ENCODE data around the gene DTYMK.
"Not testable (repeated sequence)": the region's sequence is repeated elsewhere in the genome, so short reads cannot be mapped to it uniquely, and the experiment has no call there.

Gene DTYMK

DNA sequence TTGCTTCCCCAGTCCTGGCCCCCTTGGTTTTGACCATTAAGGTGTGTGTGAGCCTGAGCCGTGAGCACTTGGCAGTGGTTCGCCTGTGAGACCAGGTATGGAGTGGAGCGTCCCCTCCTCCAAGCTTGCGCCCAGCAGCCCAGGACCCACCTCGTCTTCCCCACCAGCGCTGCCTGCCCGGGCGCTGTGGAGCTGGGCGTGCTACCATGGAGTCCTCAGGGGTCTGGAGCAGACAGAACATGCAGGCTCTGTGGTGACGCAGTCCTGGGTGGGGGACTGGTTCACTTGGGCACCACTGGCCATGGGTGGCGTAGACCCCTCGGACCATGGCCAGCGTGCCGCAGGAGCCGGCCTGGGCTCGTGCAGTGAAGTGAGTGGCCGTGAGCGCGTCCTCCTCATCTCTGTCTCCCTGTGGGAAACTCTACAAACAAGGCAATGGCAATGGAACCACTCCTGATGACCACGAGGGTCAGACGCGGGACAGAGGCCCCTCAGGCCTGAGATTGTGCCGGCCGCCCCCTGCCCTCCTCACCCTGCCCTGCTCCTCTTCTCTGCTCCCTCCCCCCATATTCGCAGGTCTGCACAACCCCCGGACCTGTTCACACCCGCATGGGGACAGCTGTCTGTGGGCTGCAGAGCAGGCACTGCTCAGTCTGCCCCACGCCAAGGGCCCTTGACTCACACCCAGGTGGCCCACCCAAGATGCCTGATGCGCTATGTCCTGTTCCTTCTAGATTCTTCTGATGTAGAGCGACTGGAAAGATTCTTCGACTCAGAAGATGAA, 15.0 kb downstream of the DTYMK start:
- DNase-seq: no peak

- no peak for DNase-seq
Observed at GRCh38 chr2:241670333-241671110, 16.1 kb downstream of the DTYMK start.

GRCh38 chr2:241668839-241669238, 17.8 kb downstream of the DTYMK start:
- no peak for DNase-seq

DNA sequence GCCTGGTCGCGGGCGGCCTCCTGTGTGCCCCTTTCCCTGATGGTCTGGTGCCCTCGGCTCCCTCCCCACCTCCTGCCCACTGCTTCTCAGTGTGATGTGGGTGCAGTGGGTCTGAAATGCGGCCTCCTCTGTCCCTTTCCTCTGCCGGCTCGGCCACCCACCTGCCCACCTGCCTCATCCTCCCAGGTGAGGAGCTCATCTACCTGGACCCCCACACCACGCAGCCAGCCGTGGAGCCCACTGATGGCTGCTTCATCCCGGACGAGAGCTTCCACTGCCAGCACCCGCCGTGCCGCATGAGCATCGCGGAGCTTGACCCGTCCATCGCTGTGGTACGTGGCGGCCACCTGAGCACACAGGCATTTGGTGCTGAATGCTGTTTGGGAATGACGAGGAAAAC, 18.3 kb downstream of the DTYMK start:
- DNase-seq: no peak

- no peak for DNase-seq
Observed at GRCh38 chr2:241666627-241667400, 19.8 kb downstream of the DTYMK start.

DNA sequence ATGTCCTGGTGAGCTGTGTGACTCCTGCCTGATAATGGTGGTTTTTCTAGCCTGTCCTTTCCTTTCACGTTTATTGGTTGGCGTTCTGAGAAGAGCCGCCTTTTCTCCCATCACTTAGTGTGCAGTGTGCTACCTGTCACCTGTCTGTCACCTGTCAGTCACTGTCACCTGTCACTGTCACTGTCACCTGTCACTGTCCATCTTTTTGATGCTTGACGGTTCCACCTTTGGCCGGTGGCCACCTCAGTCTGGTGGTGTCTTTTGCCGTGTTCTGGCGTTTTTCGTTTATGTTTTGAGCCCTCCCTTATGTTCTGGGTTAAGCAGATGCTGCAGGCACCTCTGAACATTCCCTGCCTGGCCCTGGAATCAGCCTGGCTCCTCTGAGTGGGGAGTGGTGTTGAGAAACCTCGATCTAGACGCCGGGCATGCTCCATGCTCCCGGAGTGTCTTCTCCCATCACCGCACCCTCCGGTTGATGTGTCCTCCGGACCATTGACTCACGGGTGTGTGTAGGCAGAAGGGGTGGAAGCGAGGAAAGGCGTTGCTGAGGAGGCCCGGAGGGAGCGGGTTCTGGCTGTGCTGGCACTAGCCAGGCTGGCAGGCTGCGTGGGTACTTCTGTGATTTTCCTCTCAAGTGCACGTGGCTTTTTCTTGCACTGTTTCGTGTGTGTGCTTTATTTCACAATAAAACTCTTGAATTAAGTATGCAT, 20.7 kb downstream of the DTYMK start:
- no peak for DNase-seq

GRCh38 chr2:241662731-241663130, 23.9 kb downstream of the DTYMK start:
- not testable (repeated sequence) for DNase-seq

GRCh38 chr2:241660593-241661213, 25.9 kb downstream of the DTYMK start:
- DNase-seq: no peak

GRCh38 chr2:241659150-241659739, 27.4 kb downstream of the DTYMK start:
- no peak for DNase-seq

DNA sequence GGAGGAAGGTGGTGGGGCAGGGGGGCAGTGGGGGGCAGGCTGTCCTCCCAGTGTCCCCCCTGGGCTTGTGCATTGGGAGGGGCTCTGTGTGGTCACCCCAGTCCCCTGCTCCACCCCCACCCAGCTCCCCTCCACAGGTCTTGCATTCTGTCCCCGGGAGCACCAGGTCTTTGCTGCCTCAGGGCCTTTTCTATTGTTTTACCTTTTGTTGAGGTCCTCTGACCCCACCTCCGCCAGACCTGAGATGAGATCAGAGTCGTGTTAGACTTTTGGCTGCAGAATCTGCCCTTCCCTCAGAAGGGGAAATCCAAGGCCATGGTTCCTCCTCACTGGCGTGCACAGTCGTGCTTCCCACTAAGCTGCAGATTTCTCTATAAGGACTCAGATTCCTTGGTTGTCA, 28.3 kb downstream of the DTYMK start:
- DNase-seq: no peak

- DNase-seq: no peak
Observed at GRCh38 chr2:241657786-241658254, 28.8 kb downstream of the DTYMK start.

- DNase-seq: no peak
Observed at GRCh38 chr2:241656190-241656741, 30.3 kb downstream of the DTYMK start.

DNA sequence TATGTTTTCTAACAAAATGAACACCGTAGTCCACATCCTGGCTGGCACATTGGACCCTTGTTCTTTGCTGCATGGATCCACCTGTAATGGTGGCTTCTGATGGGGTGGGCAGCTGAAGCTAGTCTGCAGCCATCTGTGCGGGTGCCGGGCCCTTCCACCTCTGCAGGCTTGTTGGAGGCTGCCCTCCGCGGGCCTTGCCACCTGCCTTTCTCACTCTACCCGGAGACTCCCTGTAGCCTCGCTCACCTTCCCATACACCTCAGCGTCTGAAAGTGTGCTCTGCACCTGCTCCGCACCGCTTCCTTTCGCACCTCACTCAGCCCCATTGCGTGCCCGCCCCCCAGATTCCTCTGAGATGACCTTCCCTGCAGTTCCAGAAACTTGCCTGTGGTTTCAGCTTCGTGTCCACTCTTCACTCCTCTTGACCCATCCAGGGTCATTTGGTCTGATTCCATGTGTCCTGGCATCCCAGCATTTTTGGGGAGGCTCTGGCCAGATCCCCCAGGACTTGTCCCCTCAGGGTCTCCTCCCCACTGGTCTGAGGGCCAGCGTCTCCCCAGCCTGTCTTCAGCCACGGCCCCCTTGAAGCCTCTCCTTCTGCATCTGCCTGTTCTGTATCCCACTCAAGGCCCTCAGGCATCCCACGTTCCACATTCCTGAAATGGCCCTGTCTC, 31.0 kb downstream of the DTYMK start:
- DNase-seq: no peak

- no peak for DNase-seq
Observed at GRCh38 chr2:241654551-241654950, 32.1 kb downstream of the DTYMK start.

- DNase-seq: no peak
Observed at GRCh38 chr2:241653210-241653750, 33.3 kb downstream of the DTYMK start.

GRCh38 chr2:241652722-241653121, 33.9 kb downstream of the DTYMK start:
- no peak for DNase-seq

- DNase-seq: no peak
Observed at GRCh38 chr2:241652142-241652541, 34.5 kb downstream of the DTYMK start.

DNA sequence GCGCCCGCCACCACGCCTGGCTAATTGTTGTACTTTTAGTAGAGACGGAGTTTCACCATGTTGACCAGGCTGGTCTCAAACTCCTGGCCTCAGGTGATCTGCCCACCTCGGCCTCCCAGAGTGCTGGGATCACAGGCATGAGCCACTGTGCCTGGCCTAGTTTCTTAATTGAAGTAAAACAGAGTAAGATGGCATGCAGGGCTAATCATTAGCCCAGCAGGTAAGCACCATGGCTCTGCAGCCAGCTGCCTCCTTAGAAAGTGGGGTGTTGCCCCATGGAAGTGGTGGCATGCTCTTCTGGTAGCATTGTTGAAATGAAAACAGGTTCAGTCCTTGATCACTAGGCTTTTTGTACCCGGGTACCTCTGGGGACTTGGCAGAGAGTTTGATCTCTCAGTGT, 36.7 kb downstream of the DTYMK start:
- no peak for DNase-seq

GRCh38 chr2:241649404-241649803, 37.2 kb downstream of the DTYMK start:
- DNase-seq: no peak

- DNase-seq: no peak
Observed at GRCh38 chr2:241648453-241648852, 38.2 kb downstream of the DTYMK start.

Measured in 8988T (cell line).